Measurements from ENCODE around the gene BCL7C.
"Not testable (repeated sequence)": the region's sequence is repeated elsewhere in the genome, so short reads cannot be mapped to it uniquely, and the experiment has no call there.

The BCL7C gene

DNA sequence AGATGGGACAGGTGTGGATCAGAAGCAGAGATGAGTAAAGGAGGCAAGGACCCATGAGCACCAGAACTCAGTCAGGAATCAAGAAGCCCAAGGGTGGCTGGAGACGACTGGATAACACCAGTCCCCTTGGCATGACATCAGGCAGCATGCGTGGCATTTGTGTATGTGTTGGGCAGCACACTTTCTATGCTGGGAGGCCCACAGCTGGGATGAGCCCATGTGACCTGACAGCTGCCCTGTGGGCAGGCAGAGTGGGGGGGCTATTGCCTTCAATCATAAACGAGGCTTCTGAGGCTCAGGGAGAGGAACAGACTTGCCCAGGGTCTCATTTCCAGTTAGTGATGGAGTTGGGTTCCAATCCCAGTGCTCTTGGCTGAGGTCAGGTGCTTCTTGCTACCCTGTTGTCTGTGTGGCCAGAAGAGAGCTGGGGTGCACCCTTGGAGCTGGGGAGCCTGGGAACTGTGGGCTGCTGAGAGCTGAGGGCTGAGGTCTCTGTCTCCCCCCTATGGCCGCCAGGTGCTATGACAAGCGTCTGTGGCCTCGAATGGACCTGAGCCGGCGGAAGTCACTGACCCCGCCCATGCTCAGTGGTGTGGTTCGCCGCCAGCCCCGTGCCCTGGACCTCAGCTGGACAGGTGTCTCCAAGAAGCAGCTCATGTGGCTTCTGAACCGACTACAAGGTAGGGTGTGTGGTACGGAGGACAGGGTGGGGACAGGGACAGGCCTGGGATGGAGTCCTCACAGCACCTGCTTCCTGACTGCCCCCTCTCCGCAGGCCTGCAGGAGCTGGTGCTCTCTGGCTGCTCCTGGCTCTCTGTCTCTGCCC is 47.9 kb upstream of the BCL7C start:
- TF ChIP-seq ESRRG (CRISPR knock-in tag; IDR thresholded peaks at IDR 0.05) (no peak), ZC3H10 (CRISPR knock-in tag; IDR thresholded peaks at IDR 0.05) (no peak), BACH2 (CRISPR knock-in tag; IDR thresholded peaks at IDR 0.05; ENCODE audit: borderline replicate concordance) (no peak), ZNF565 (CRISPR knock-in tag; conservative IDR thresholded peaks at IDR 0.05; ENCODE audit: low read depth) (no peak), TCF4 (CRISPR knock-in tag; IDR thresholded peaks at IDR 0.05; ENCODE audit: borderline replicate concordance) (no peak)
- TF ChIP-seq, protein P1, sequence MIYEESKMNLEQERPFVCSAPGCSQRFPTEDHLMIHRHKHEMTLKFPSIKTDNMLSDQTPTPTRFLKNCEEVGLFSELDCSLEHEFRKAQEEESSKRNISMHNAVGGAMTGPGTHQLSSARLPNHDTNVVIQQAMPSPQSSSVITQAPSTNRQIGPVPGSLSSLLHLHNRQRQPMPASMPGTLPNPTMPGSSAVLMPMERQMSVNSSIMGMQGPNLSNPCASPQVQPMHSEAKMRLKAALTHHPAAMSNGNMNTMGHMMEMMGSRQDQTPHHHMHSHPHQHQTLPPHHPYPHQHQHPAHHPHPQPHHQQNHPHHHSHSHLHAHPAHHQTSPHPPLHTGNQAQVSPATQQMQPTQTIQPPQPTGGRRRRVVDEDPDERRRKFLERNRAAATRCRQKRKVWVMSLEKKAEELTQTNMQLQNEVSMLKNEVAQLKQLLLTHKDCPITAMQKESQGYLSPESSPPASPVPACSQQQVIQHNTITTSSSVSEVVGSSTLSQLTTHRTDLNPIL (CRISPR knock-in tag; IDR thresholded peaks at IDR 0.05; ENCODE audit: low read depth), result no peak
- TF ChIP-seq, protein P2, sequence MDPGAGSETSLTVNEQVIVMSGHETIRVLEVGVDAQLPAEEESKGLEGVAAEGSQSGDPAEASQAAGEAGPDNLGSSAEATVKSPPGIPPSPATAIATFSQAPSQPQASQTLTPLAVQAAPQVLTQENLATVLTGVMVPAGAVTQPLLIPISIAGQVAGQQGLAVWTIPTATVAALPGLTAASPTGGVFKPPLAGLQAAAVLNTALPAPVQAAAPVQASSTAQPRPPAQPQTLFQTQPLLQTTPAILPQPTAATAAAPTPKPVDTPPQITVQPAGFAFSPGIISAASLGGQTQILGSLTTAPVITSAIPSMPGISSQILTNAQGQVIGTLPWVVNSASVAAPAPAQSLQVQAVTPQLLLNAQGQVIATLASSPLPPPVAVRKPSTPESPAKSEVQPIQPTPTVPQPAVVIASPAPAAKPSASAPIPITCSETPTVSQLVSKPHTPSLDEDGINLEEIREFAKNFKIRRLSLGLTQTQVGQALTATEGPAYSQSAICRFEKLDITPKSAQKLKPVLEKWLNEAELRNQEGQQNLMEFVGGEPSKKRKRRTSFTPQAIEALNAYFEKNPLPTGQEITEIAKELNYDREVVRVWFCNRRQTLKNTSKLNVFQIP (CRISPR knock-in tag; IDR thresholded peaks at IDR 0.05; ENCODE audit: borderline replicate concordance, low read depth), result no peak
- peak; percentile 94 for ATAC-seq

DNA sequence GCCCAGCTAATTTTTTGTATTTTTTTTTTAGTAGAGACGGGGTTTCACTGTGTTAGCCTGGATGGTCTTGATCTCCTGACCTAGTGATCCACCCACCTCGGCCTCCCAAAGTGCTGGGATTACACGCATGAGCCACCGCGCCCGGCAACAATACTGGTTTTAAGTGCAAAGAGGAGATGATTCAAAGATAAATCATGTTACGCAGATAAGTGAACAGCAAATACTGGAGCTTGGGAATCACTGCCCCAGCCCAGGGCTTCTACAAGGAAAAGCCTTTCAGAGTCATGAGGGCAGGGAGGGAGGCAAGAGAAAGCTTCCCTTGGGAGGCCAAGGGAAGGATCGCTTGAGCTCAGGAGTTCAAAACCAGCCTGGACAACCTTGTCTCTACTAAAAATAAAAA is 45.7 kb upstream of the BCL7C start:
- ATAC-seq, result not testable (repeated sequence)

DNA sequence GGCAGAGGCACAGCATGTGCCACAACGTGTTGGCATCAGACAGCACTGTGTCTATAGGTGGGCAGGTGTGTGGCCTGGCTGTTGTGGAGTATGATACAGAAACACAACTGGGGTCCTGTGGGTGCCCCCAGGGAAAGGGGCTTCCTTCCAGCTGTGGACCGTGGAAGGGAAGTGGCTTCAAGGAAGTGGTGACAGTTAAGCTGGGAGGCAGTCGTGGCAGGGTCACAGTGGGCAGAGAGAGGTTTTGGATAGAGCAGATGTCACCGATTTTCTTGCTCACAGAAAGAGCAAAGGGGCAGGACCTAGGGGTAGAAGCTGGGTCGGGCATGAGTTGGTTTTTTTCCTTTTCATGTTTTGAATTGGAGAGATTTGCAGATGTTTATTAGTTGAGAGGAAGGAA is 43.8 kb upstream of the BCL7C start:
- no peak for ATAC-seq
- TF ChIP-seq, protein P3, sequence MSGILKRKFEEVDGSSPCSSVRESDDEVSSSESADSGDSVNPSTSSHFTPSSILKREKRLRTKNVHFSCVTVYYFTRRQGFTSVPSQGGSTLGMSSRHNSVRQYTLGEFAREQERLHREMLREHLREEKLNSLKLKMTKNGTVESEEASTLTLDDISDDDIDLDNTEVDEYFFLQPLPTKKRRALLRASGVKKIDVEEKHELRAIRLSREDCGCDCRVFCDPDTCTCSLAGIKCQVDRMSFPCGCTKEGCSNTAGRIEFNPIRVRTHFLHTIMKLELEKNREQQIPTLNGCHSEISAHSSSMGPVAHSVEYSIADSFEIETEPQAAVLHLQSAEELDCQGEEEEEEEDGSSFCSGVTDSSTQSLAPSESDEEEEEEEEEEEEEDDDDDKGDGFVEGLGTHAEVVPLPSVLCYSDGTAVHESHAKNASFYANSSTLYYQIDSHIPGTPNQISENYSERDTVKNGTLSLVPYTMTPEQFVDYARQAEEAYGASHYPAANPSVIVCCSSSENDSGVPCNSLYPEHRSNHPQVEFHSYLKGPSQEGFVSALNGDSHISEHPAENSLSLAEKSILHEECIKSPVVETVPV (CRISPR knock-in tag; IDR thresholded peaks at IDR 0.05), result no peak
- TF ChIP-seq TOX (CRISPR knock-in tag; IDR thresholded peaks at IDR 0.05; ENCODE audit: borderline replicate concordance), result no peak
- no peak for TF ChIP-seq GLIS3 (CRISPR knock-in tag; IDR thresholded peaks at IDR 0.05)
- no peak for TF ChIP-seq ZNF8 (CRISPR knock-in tag; IDR thresholded peaks at IDR 0.05)
- TF ChIP-seq, protein P4, sequence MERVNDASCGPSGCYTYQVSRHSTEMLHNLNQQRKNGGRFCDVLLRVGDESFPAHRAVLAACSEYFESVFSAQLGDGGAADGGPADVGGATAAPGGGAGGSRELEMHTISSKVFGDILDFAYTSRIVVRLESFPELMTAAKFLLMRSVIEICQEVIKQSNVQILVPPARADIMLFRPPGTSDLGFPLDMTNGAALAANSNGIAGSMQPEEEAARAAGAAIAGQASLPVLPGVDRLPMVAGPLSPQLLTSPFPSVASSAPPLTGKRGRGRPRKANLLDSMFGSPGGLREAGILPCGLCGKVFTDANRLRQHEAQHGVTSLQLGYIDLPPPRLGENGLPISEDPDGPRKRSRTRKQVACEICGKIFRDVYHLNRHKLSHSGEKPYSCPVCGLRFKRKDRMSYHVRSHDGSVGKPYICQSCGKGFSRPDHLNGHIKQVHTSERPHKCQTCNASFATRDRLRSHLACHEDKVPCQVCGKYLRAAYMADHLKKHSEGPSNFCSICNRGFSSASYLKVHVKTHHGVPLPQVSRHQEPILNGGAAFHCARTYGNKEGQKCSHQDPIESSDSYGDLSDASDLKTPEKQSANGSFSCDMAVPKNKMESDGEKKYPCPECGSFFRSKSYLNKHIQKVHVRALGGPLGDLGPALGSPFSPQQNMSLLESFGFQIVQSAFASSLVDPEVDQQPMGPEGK (CRISPR knock-in tag; IDR thresholded peaks at IDR 0.05; ENCODE audit: borderline replicate concordance), result no peak
- no peak for TF ChIP-seq SNAI2 (CRISPR knock-in tag; IDR thresholded peaks at IDR 0.05)
- no peak for TF ChIP-seq ZFP3 (CRISPR knock-in tag; IDR thresholded peaks at IDR 0.05)
- no peak for TF ChIP-seq TCF4 (CRISPR knock-in tag; IDR thresholded peaks at IDR 0.05; ENCODE audit: borderline replicate concordance)
- TF ChIP-seq, protein P1 (CRISPR knock-in tag; IDR thresholded peaks at IDR 0.05; ENCODE audit: low read depth), result no peak
- no peak for TF ChIP-seq ISL1 (CRISPR knock-in tag; IDR thresholded peaks at IDR 0.05)
- no peak for TF ChIP-seq RARB (CRISPR knock-in tag; IDR thresholded peaks at IDR 0.05)
- no peak for TF ChIP-seq PPARA (CRISPR knock-in tag; IDR thresholded peaks at IDR 0.05; ENCODE audit: borderline replicate concordance)
- TF ChIP-seq ZC3H10 (CRISPR knock-in tag; IDR thresholded peaks at IDR 0.05), result no peak
- TF ChIP-seq ESRRG (CRISPR knock-in tag; IDR thresholded peaks at IDR 0.05), result no peak
- no peak for TF ChIP-seq BACH2 (CRISPR knock-in tag; IDR thresholded peaks at IDR 0.05; ENCODE audit: borderline replicate concordance)
- no peak for TF ChIP-seq ZNF565 (CRISPR knock-in tag; conservative IDR thresholded peaks at IDR 0.05; ENCODE audit: low read depth)
- TF ChIP-seq ZFP30 (CRISPR knock-in tag; IDR thresholded peaks at IDR 0.05), result no peak
- TF ChIP-seq, protein P2 (CRISPR knock-in tag; IDR thresholded peaks at IDR 0.05; ENCODE audit: borderline replicate concordance, low read depth), result no peak
- no peak for TF ChIP-seq OSR1 (CRISPR knock-in tag; IDR thresholded peaks at IDR 0.05)
- no peak for TF ChIP-seq ZNF70 (CRISPR knock-in tag; IDR thresholded peaks at IDR 0.05)
